IMR-90 (cell line): ENCODE results near the gene TMEM212. TPM values are rescaled to one million over a fixed set of nuclear protein-coding genes. Genes with fewer than 3 reads are reported as not detected.

Experiments used
- ATAC-seq: fragments of 200-7000 bp; cut with Tn5 transposase; 2 replicates; pipeline ENCODE4 v1.9.1; 2020; ENCODE audit warnings: low read depth, mild to moderate bottlenecking, moderate library complexity
- BruUV-seq: library from RNA; stranded (reverse); fragments of 400-500 nt; replicated peaks from 2 replicates; lab custom pipeline; 2021; lab: Mats Ljungman, UMichigan
- CTCF ChIA-PET: fragments of 300-600 bp; formaldehyde crosslinking; extraction: SDS; loops from one replicate; lab custom pipeline; 2021; ENCODE audit warnings: antibody characterized with exemption; lab: Yijun Ruan, JAX
- POLR2A ChIA-PET: fragments of 300-600 bp; sonication (Branson Sonifier 250); formaldehyde crosslinking; loops from one replicate; lab custom pipeline; 2022; ENCODE audit warnings: antibody characterized with exemption; ENCODE audit not compliant: unreplicated experiment; lab: Charles Lee
- DNase-seq: peaks from one replicate; pipeline ENCODE4 v3.0.0; 2013
- H2AFZ ChIP-seq: replicated peaks from 2 replicates; pipeline ENCODE3; 2013; ENCODE audit warnings: low read length, mild to moderate bottlenecking; ENCODE audit not compliant: poor library complexity
- H2AK5ac ChIP-seq: 2 replicates; pipeline ENCODE4 v1.6.1; 2013; ENCODE audit warnings: low read depth, low read length, inconsistent platforms
- H2AK9ac ChIP-seq: replicated peaks from 2 replicates; pipeline ENCODE3; 2013; ENCODE audit warnings: mild to moderate bottlenecking, low read depth, low read length, moderate library complexity; ENCODE audit not compliant: poor library complexity
- H2BK120ac ChIP-seq: 2 replicates; pipeline ENCODE4 v1.6.1; 2013; ENCODE audit warnings: low read depth, low read length, inconsistent platforms
- H2BK15ac ChIP-seq: 3 replicates; pipeline ENCODE4 v1.6.1; 2013; ENCODE audit warnings: low read depth, low read length, inconsistent platforms
- H2BK20ac ChIP-seq: 2 replicates; pipeline ENCODE4 v1.6.1; 2013; ENCODE audit warnings: low read depth, mild to moderate bottlenecking, inconsistent platforms, low read length, moderate library complexity
- H2BK5ac ChIP-seq: 2 replicates; pipeline ENCODE4 v1.6.1; 2013; ENCODE audit warnings: mild to moderate bottlenecking, low read depth, low read length, inconsistent platforms; ENCODE audit not compliant: poor library complexity, severe bottlenecking
- H3K14ac ChIP-seq: replicated peaks from 2 replicates; pipeline ENCODE4 v1.6.1; 2013; ENCODE audit warnings: low read depth, low read length, inconsistent platforms
- H3K18ac ChIP-seq: 2 replicates; pipeline ENCODE4 v1.6.1; 2013; ENCODE audit warnings: low read depth, low read length, control low read depth
- H3K23ac ChIP-seq: 2 replicates; pipeline ENCODE4 v1.6.1; 2013; ENCODE audit warnings: low read depth, low read length, inconsistent platforms
- H3K27ac ChIP-seq: 2 replicates; pipeline ENCODE4 v1.5.1; 2013; ENCODE audit warnings: mild to moderate bottlenecking, control low read depth, low read length; ENCODE audit not compliant: insufficient read depth
- H3K27me3 ChIP-seq: 2 replicates; pipeline ENCODE4 v1.6.1; 2013; ENCODE audit warnings: low read length; ENCODE audit not compliant: control insufficient read depth, insufficient read depth
- H3K36me3 ChIP-seq: 2 replicates; pipeline ENCODE4 v1.6.1; 2013; ENCODE audit warnings: low read length, mixed read lengths; ENCODE audit not compliant: control insufficient read depth, insufficient read depth
- H3K4ac ChIP-seq: 2 replicates; pipeline ENCODE4 v1.6.1; 2013; ENCODE audit warnings: low read depth, low read length, inconsistent platforms
- H3K4me1 ChIP-seq: 2 replicates; pipeline ENCODE4 v1.6.1; 2013; ENCODE audit warnings: low read length, mixed read lengths; ENCODE audit not compliant: control insufficient read depth, insufficient read depth
- H3K4me2 ChIP-seq: 2 replicates; pipeline ENCODE4 v1.6.1; 2013; ENCODE audit warnings: low read depth, mild to moderate bottlenecking, control low read depth, low read length, moderate library complexity
- H3K4me3 ChIP-seq: 2 replicates; pipeline ENCODE4 v1.5.1; 2013; ENCODE audit warnings: low read depth, mild to moderate bottlenecking, control low read depth, low read length, moderate library complexity; ENCODE audit not compliant: insufficient read depth
- H3K56ac ChIP-seq: 2 replicates; pipeline ENCODE4 v1.6.1; 2013; ENCODE audit warnings: low read length, inconsistent platforms; ENCODE audit not compliant: insufficient read depth; ENCODE audit errors: extremely low read depth
- H3K79me1 ChIP-seq, 2 experiments: 2 replicates each; pipeline ENCODE4 v1.6.1; 2013; ENCODE audit warnings: low read length in 2 of 2, inconsistent platforms in 1 of 2, low read depth in 1 of 2
- H3K9ac ChIP-seq: 2 replicates; pipeline ENCODE4 v1.6.1; 2013; ENCODE audit warnings: low read depth, low read length, control low read depth
- H3K9me1 ChIP-seq: 2 replicates; pipeline ENCODE4 v1.6.1; 2013; ENCODE audit warnings: low read length, inconsistent platforms; ENCODE audit not compliant: insufficient read depth
- H3K9me3 ChIP-seq: 2 replicates; pipeline ENCODE4 v1.6.1; 2013; ENCODE audit warnings: low read length; ENCODE audit not compliant: control insufficient read depth, insufficient read depth
- H4K20me1 ChIP-seq: 2 replicates; pipeline ENCODE4 v1.6.1; 2013; ENCODE audit warnings: low read length, inconsistent platforms; ENCODE audit not compliant: insufficient read depth
- H4K5ac ChIP-seq: 2 replicates; pipeline ENCODE4 v1.6.1; 2013; ENCODE audit warnings: mild to moderate bottlenecking, low read depth, low read length, control low read depth
- H4K8ac ChIP-seq, 2 experiments: 2 replicates each; pipeline ENCODE4 v1.6.1; 2013; ENCODE audit warnings: low read depth in 2 of 2, low read length in 2 of 2, control low read depth in 1 of 2, inconsistent platforms in 1 of 2
- H4K91ac ChIP-seq: 2 replicates; pipeline ENCODE4 v1.6.1; 2013; ENCODE audit warnings: low read depth, low read length, inconsistent platforms; ENCODE audit not compliant: insufficient read depth
- BHLHE40 ChIP-seq: fragments of 150-350 bp; IDR thresholded peaks from 2 replicates; pipeline ENCODE4 v1.6.1; 2016; ENCODE audit warnings: mild to moderate bottlenecking, low read depth, low read length
- CEBPB ChIP-seq: IDR thresholded peaks from 2 replicates; pipeline ENCODE4 v1.6.1; 2012; ENCODE audit warnings: low read depth, low read length, improper control_type of control experiment
- CHD1 ChIP-seq: IDR thresholded peaks from 2 replicates; pipeline ENCODE4 v1.6.1; 2012; ENCODE audit warnings: low read depth, low read length, improper control_type of control experiment
- CTCF ChIP-seq: conservative IDR thresholded peaks from 2 replicates; pipeline ENCODE4 v1.5.1; 2012; ENCODE audit warnings: mild to moderate bottlenecking, low read depth, low read length, improper control_type of control experiment
- ELK1 ChIP-seq: fragments of 150-350 bp; IDR thresholded peaks from 2 replicates; pipeline ENCODE4 v1.6.1; 2016; ENCODE audit warnings: low read depth, mild to moderate bottlenecking, low read length, moderate library complexity, borderline replicate concordance
- FOS ChIP-seq: fragments of 150-350 bp; IDR thresholded peaks from 2 replicates; pipeline ENCODE4 v1.6.1; 2016; ENCODE audit warnings: low read depth, low read length
- MAZ ChIP-seq: IDR thresholded peaks from 2 replicates; pipeline ENCODE4 v1.6.1; 2012; ENCODE audit warnings: low read depth, mild to moderate bottlenecking, low read length, improper control_type of control experiment, moderate library complexity, borderline replicate concordance
- MXI1 ChIP-seq: IDR thresholded peaks from 2 replicates; pipeline ENCODE4 v1.6.1; 2012; ENCODE audit warnings: low read depth, mild to moderate bottlenecking, low read length, moderate library complexity, borderline replicate concordance
- NFE2L2 ChIP-seq: fragments of 150-350 bp; IDR thresholded peaks from 2 replicates; pipeline ENCODE4 v1.6.1; 2016; ENCODE audit warnings: low read depth, mild to moderate bottlenecking, low read length
- POLR2A ChIP-seq: IDR thresholded peaks from 2 replicates; pipeline ENCODE4 v1.6.1; 2012; ENCODE audit warnings: mild to moderate bottlenecking, low read depth, low read length
- RCOR1 ChIP-seq: IDR thresholded peaks from 2 replicates; pipeline ENCODE4 v1.6.1; 2012; ENCODE audit warnings: mild to moderate bottlenecking, low read length, improper control_type of control experiment; ENCODE audit not compliant: insufficient replicate concordance
- SMC3 ChIP-seq: fragments of 150-350 bp; IDR thresholded peaks from 2 replicates; pipeline ENCODE4 v1.6.1; 2016; ENCODE audit warnings: low read depth, mild to moderate bottlenecking, antibody characterized with exemption, low read length, moderate library complexity
- USF2 ChIP-seq: fragments of 150-350 bp; IDR thresholded peaks from 2 replicates; pipeline ENCODE4 v1.6.1; 2017; ENCODE audit warnings: mild to moderate bottlenecking, antibody characterized with exemption, low read length, low read depth
- WGBS, 2 experiments: methylation state at CpG; one replicate each; pipeline versions ENCODE4 v1.1.5 to v1.1.7; 2013; ENCODE audit warnings: missing lambda C conversion rate in 2 of 2; ENCODE audit not compliant: insufficient read length in 1 of 2; ENCODE audit errors: extremely low coverage in 2 of 2; 5-methylcytosine and 5-hydroxymethylcytosine counted together
- dilution Hi-C: fragments of 300-500 bp; cut with HindIII; formaldehyde crosslinking; loops from one replicate; pipeline ENCODE4 v1.14.3; 2018; ENCODE audit warnings: low sequenced_read_pairs; ENCODE audit not compliant: unreplicated experiment
- in situ Hi-C: fragments of 300-500 bp; cut with MboI; formaldehyde crosslinking; loops from 3 replicates; pipeline ENCODE4 v1.14.3; 2019; ENCODE audit warnings: low sequenced_read_pairs, inconsistent platforms, mixed read lengths
- intact Hi-C: fragments of 100-400 bp; cut with micrococcal nuclease; formaldehyde crosslinking; loops from 2 replicates; pipeline ENCODE4 v1.10.0; 2022
- polyA plus RNA-seq, 3 experiments: library from polyadenylated mRNA; depleted of rRNA; stranded (reverse); fragments of >200 nt; gene quantifications; 2 replicates each; pipeline ENCODE4 v1.2.3, GENCODE V29; 2012; ENCODE audit warnings: low replicate concordance in 1 of 3
- total RNA-seq: library from RNA; depleted of rRNA; stranded (reverse); fragments of >200 nt; gene quantifications from 2 replicates; pipeline ENCODE4 v1.2.3, GENCODE V29; 2012

Gene TMEM212
- total and polyA plus RNA-seq, 2 of the 4 experiments (the other 2 are of a cell fraction), result not detected

- Histone ChIP-seq H2AK5ac (no peak overlapping the region), H3K18ac (no peak overlapping the region), H4K8ac (no peak overlapping the region), H2BK5ac (no peak overlapping the region), H3K9me3 (peaks cover 9% of the 10 kb centered on the region), H3K4ac (no peak overlapping the region), H4K91ac (no peak overlapping the region), H3K9ac (no peak overlapping the region), H2BK15ac (no peak overlapping the region), H3K79me1 (no peaks in the 10 kb centered on the region), H4K20me1 (no peaks in the 10 kb centered on the region), H4K5ac (no peak overlapping the region), H2AK9ac (no peak overlapping the region), H2BK20ac (no peak overlapping the region), H2BK120ac (no peak overlapping the region), H3K9me1 (no peaks in the 10 kb centered on the region; the same call in 1 of the 2 replicates), H3K27me3 (no peaks in the 10 kb centered on the region), H3K36me3 (no peaks in the 10 kb centered on the region), H3K14ac (no peak overlapping the region), H3K27ac (no peak overlapping the region), H3K56ac (no peak overlapping the region), H3K4me3 (no peak overlapping the region), H3K4me2 (no peak overlapping the region), H2AFZ (no peak overlapping the region), H3K4me1 (peaks cover 8% of the 10 kb centered on the region), H3K23ac (no peak overlapping the region)
- WGBS, 2 experiments, result 100% methylated on average over 1 of the region's 2 CpGs; no CpG with 5 or more reads in 1 of the 2 experiments
- BruUV-seq, result no TSS peak
- ChIA-PET CTCF (interaction anchor here (0.5 to 1.0 kb wide), 2 partner anchors 158 to 315 kb away, joined by 3 read pairs; no protein-coding TSS in a partner anchor), POLR2A (no interaction called here)
- dilution Hi-C loops, result no loop called here
- intact Hi-C loops, result no loop called here
- ATAC-seq, result no peak
- TF ChIP-seq FOS (no peak), BHLHE40 (no peak), POLR2A (no peak), NFE2L2 (no peak), MXI1 (no peak), USF2 (no peak), SMC3 (no peak), CHD1 (no peak), RCOR1 (no peak), CEBPB (no peak), ELK1 (no peak), CTCF (no peak), MAZ (no peak)
- in situ Hi-C loops, result no loop called here
- DNase-seq, result no peak
Measured at GRCh38 chr3:171854649-171855305, 11.6 kb downstream of the TMEM212 start.
